Kidney glomerular epithelial cell (primary cell): ENCODE measurements around the gene BACH2.
"Not testable (repeated sequence)": the region's sequence is repeated elsewhere in the genome, so short reads cannot be mapped to it uniquely, and the experiment has no call there.

Experiments used
- DNase-seq: peaks from one replicate; lab custom pipeline; 2025; lab: John Stamatoyannopoulos, UW

The BACH2 gene

DNA sequence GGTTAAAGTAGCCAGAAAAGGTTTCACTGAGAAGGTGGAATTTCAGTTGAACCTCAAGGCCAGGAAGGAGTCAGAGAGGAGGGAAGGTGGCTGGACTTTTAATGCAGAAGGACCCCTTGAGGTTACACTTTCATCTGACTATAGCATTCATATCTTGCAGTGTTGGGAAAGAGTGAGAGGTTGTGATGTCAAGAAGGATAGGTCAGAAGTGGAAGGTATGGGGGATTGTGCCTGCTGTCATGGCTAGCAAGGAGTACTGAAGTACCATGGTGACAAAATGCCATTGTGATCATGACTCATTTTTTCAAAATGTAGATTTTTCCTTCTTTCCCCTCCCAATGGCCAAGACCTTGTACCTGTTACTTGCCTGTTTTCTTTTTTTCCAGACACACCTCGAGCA, 5.2 kb upstream of the BACH2 start:
- DNase-seq: no peak

DNA sequence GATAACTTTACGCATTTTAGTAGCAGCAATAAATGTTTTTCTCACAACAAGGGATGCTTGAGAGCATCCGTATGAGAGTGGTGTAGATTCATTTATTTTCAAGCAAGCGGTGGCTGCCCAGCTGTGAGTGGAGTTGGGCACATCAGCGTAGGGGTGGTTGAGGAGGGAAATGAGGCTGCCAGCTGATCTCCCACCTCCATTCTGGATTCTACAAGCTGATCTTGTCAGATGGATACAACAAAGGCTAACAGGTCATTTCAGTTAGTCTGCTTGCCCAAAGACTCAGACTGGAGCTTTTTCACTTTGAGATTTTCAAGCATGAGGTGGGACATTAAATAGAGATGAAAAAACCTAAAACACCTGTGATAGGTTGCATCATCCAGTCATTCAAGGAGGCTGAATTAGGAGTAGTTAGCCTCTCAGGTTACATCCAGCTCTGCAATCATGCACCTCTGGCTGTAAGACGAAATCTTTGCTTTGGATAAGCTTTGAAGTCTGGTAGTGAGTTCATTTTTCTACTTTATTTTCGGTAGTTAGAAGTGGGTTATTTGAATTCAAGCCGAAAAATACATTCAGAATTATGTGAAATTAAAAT, 1.9 kb upstream of the BACH2 start:
- DNase-seq: no peak

DNA sequence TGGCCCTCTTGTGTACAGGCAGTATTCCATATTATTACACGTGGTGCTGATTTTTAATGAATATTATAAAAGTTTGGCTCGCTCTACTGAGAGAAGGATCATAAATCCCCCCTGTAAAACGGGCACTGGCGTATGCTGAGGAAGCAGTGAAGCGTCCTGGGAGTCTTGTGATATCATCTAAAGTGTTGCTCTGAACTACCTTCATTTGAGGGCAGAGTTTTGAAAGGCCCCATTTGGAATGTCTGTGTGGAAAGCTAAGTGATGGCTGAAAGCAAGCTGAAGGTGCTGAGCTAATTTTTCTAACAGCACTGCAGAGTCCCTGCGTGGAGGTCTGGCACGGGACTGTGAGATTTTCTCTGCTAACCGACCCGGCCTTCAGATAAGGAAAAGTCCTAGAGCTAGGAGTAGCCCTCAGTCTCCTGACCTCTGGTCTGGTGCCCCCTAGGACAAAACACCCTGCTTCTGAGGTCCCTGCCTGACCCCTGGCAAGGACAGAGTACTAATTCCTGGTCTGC, 1.3 kb upstream of the BACH2 start:
- no peak for DNase-seq

DNA sequence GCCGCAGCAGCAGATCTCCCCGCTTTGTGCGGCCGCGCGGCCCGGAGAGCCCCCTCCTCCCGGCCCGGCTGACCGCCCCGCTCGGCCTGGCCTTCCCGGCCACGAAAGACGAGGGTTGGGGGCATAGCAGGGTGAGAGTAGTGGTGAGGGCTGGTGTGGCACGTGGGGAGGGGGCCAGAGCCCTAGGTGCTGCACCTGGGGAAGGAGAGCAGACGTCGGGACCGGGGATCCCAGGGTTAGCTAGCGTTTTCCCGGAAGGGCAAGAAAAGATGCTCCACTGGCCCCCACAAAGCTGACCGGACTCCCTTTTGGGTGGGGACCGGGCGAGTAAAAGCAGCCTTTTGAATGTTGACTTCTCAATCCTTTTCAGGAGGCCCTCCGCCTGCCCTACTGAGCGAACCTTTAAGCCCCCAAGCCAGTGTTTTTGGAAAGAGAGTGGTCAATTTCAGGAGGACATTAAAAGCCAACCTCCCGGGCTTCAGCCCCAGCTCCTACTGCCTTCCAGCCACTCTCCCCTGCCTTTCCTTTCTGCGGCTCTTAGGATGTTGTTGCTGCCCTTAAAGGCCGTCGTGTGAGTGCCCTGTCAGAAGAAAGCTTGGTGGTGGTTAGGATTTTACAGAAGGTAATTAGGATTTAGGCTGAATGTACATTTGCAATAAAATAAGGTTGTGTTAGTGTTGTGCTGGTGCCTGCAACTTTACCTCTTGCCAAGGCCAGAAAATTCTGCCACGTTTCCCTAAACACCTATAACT, 648 bp upstream of the BACH2 start:
- DNase-seq: no peak

DNA sequence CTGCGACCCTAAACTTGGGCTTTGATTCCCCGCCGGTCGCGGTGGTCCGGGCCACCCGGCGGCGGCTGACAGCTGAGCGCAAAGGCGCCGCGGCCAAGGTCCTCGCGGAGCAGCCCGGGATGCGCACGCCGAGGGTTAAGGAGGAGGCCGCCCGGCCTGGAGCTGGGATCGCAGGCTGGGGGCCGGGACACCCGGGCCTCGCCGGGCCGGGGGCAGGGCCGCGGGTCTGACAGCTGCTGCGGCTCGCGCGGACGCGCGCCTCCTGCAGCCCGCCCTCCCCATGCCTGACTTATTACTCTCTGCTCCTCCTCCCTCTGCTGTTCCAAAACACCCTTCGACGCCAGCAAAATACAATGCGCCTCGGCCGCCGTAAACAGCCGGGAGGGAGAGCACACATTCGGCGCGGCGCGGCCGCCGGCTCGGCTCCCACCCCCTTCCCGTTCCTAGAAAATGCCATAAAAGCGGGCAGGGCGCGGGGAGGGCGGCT, 746 bp downstream of the BACH2 start:
- DNase-seq: peak; percentile 43

DNA sequence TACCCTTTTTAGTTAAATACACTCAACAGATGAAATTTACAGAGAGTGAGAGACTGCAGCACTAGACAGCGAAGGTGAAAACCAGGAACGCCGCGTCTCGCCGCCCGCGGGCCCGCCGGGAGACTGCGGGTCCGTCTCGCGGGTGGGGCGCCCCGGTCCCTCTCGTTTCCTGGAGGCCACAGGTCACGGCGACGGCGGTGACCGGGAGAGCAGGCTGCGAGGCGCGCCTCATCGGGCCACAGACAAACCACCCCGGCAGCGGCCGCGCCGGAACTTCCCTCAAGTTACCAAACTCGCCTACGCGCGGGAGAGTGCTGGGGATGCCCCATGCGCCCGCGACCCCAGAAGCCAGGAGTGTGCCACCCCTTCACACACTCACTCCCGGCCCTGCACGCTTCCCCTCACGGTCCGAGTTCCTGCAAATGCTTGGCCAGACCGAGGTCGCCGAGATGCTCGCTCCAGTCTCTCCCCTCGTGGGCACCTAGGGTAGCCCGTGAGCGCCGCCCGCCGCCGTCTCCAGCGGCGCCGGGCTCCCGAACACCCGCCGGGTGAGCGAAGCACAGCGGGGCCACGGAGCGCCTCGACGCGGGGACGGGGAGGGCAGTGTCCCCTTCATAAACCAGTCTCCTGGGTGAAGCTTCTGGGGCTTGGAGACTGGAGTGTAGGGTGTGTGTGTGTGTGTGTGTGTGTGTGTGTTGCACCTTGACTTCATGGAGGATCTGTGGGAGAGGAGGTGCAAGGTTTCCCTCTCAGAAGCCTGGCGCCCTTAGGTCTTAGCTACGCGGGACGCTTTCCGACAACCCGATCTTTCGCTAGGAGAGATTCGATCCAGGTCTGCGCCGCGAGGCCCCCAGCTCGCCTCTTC, 1.4 kb downstream of the BACH2 start:
- peak; percentile 17 for DNase-seq

DNA sequence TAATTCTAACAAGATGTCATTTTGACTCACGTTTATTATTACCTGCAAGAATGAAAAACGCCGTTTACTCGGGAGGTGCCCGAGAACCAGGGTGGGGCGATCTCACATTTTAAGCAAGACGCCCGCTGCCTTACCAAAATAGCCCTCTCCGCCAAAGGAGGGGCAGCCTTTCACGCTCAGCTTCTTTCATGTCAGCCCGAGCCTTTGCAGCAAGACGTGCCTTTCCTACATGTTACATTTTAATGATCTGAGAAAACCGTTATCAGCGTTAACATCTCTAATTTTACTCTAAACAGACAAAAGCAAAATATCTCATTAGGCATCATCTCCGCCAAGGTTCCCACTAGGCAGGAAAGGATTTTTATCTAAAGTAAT, 2.0 kb downstream of the BACH2 start:
- DNase-seq: no peak

DNA sequence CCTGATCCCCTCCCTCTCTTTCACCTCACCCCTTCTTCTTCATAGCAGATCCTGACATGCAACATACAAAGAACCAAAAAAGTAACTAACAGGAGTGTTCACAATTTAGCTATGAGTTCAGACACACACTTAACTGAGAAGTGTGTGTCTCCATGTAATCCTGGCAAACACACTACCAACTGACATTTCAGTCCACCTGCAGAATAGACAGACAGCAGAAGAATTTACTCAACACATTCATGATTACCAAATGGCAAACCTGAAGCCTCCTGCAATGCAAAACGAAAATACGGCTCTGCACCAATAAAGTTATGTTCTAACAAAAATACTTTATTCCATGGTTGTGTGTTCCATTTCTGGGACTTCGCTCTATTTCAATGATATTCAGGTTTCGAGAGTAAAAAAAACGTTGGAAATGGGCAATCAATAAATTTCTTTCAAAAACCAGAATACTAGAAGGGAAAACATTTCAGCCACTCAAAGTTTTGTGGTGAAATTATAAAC, 2.6 kb downstream of the BACH2 start:
- no peak for DNase-seq

DNA sequence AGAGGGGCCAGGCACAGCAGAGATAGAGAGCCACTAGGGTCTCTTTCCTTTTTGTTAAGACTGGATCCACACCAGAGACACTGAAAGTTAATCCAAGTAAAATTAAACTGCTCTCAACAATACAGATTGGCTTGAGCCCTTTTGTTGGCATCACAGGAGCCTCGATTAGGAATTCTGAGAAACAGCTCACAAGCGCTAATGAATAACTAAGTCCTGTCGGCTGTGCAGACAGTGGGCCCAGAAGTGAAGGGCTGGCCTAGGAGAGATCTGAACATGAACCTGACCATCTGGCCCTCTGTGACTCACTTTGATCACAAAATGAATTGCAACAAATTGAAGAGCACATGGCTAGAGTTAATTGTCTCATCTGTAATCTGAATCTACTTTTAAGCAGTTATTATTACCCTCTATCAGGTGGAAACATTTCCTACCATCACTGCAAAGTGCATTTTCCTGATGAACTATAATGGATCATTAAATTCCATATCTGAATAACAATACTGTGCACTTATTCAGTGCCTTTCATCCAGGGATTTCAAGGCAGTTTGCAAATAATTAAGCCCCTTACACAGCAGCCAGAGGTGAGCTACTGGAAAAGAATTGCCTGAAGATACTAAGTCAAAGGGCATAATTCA, 3.2 kb downstream of the BACH2 start:
- DNase-seq: peak; percentile 19

DNA sequence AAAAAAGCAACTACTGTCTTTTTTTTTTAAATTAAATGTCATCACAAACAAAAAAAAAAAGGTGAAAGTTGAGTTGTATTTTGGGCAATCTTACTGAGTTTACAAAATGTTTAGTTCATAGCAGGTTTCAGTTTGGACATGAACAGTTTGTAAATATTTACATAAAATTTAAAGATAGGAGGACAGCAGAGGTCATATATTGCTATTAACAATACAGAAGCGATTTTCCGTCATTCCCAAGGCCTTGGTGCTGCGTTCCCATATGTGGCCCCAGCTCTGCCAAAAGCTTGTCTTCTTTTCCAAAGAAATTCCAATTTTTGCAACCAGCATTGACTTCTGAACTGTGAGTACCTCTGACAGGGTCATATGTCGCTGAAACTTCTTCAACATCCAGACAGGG, 5.1 kb downstream of the BACH2 start:
- DNase-seq: no peak

DNA sequence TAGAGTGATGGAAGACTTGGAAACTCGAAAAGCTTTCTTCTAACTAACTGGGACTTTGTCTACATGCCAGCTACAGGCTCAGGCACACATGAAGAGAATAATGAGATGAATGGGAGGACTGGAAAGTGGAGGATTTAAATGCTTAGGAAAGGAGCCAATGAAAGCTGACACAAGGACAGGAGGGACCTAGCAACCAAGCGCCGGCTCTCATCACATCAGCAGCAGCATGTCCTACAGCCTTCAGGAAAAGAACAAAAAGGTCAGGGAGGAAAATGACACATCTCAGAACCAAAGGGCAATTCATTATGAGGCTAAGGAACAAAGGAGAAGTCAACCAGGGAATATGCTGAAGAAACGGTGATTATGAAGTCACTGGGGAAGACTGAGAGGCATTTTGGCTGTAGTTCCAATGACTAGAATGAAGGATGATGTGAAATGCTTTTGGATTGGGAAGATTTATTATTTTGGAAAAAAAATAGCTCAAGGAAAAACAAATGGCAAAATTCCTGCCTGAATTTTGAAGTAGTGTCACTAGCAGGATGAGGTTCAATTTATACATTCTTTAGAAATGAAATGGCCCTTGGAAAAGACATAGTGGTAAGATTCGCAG, 5.7 kb downstream of the BACH2 start:
- no peak for DNase-seq

DNA sequence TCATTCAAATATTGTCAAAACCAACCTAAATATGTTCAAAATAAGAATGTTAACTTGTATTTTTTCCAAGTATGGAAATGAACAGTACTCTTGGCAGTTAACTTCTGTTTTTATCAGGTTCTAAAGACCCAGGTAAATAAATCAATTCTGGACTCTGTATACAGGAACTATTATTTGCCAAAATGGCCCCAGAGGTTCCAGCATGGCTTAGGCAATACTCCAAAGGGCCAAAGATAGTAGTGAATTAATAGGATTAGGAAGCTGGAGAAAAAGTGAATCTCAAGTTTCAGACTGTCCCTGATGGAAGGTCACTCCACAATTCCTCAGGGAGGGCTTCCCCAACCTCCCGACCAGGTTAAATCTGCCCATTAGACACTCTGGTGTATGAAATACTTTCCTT, 6.7 kb downstream of the BACH2 start:
- DNase-seq: no peak

DNA sequence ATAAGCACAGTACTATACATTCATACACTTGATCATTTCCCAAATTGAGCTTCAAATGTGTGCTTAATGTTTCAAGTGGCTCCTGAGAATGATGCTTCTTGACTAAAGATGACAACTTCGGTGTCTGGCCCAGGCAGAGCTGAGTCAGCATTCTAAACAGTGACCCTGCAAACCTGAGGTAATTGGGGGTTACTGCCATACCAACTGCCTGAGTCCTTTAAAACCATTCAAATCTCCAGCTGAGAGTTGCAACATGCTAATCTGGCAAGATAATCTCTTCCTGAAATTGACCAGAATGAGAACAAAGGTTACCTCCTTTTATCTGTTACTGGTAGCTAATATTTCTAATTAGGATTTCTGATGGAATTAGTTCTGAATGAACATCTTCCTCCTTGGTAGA, 8.2 kb downstream of the BACH2 start:
- DNase-seq: no peak

DNA sequence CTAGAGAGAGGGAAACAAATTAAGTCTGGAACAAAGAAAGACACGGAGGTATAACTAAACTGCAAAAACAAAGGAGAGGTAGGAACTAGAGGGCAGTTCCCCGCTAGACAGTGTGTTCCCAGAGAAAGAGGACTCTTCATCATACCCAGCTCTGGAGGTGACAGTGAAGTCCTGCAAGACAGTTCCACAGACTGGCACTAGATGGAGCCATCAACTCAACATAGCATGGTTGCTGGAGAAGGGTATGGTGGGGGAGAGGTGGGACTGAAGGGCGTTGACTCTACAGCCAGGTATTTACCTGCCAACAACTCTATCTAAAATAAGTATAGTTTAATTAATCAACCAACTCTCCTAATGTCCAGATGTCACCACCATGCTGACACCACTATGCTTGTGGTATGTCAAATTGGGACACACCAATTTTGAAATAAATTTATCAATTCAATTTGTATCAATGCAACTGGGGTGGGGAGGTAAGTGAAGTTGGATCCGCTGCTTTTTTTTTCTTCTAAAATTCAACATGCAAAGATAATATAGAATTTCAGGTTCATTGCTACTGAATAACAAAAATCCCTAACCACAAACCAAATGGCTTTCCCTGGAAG, 9.7 kb downstream of the BACH2 start:
- peak; percentile 21 for DNase-seq

DNA sequence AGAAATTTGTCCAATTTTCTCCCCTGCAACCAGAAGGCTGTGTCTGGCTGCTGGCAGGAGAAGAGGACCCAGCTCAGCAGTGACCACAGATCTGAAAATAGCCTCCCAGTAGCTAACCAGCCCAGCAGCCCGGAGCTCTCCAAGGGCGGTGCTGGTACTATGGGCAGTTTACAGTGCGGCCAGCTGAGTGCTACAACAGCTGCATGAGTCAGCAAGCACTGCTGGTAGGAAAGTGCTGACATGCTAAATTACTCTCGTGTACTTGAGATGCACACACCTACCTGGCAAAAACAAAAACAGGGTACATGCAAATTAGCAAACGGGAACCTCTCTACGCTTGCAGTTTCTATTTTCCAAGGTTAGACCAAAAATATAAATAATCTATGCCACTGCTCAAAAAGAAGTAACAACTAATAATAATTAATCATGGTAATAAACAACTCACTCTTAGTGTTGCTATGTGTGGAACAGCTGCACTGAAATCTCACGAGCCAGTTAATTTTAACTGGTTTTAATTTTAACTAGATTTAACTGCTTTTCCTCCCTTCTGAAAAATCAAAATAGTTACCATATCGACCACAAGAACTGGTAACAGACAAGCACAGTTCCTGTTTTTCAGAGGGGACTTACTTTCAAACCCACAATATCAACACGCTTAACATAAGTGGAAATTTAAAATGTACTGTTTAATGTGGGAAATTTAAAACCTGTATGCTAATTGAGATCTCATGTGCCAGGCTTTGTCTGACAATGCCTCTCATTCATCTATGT, 10.8 kb downstream of the BACH2 start:
- peak; percentile 80 for DNase-seq

DNA sequence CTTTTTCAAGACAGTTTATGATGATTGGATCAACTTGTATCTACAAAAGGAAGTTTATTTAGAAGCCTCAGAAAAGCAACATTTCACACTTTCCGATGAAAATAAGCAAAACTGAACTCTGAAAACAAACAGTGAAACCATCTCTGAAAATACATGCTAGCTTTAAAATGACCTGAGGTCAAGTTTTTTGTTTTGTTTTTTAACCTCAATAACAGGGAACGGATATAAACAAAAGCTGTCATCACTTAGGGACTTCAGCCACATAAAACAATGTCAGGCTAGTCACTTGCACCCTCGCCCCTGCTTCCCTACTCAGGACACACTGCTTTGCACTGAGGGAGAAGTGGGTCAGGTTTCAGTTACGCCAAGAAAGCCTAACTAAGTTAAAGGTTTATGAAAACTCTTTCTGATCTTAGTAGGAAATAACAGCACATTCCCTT, 11.6 kb downstream of the BACH2 start:
- peak; percentile 53 for DNase-seq

DNA sequence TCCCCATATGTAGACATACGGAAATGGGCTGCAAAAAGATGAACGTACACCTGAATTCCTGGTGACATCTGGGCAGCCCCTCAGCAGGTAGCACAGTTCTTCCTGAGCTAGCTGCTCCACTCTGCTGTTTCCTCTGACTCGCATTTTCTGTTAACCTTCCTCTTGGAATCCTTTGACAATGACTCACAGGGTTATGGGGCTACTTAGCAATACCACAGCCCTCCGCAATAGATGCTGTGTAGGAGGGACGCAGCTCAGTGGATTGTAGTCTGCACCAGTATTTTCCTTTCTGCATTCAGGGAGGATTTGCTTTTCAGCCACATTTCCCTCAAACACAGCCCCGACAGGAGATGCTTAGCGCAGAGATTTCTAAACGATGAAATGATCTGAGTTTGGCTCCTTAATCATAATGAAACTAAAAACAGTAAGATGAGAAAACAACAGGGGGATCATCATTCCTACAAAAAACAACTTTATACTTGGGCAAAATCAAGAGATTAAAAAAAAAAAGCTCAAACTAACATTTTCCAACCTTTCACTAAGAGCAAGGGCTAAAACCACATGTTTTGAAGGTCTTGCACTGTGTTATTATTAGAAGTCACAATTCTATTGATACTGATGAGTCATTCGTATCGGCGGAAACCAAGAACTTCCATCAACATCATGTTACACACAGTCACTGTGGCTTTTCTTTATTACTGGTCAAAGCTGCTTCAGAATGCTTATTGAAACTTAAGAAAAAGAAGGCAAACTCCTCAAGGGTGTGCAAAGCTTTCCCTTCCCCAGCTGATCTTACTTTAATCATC, 12.2 kb downstream of the BACH2 start:
- peak; percentile 97 for DNase-seq

DNA sequence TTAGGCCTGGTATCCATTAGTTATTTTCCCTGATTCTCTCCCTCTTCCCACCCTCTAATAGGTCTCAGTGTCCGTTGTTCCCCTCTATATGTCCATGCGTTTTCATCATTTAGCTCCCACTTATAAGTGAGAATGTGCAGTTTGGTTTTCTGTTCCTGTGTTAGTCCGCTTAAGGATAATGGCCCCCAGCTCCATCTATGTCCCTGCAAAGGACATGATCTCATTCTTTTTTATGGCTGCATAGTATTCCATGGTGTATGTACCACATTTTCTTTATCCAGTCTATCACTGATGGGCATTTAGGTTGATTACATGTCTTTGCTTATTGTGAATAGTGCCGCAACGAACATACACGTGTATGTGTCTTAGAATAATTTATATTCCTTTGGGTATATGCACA, 14.4 kb downstream of the BACH2 start:
- DNase-seq: not testable (repeated sequence)

DNA sequence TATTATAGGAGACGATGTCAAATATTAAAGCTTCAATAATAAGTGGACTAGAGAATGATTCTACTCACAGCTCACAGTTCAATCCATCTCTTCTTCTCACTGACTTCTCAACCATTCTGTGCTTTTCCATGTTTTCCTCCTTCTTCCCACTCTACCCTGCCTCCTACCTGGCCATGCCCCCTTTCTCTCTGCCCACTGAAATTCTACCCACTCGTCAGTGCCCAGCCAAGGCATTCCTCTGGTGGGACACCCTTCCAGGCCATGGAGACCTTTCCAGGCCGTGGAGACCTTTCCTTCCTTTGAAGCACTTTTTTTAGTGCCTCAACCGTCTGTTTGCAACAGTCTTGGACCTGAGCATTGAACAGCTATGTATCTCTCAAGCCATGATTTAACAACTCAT, 18.5 kb downstream of the BACH2 start:
- no peak for DNase-seq
